Stimulated activated naive B cell treated with anti-CD40 and anti-IgM and Interleukin-4, amounts not matched to agents 10 μg/mL and 1 μg/mL and 100 μg/mL, for 72 hours (primary cell): ENCODE results near the gene PTPN14.

ENCODE experiments used
- ATAC-seq, 2 donors: fragments of 150-1000 bp; cut with Tn5 transposase; replicated peaks; 2 replicates each; pipeline ENCODE4 v1.10.0; 2021; ENCODE audit warnings: moderate library complexity in 1 of 2
- DNase-seq: peaks from one replicate; pipeline ENCODE4 v3.0.0; 2021
- H3K27ac Mint-ChIP-seq: one replicate; pipeline ENCODE4 v1.8.0; 2022; ENCODE audit warnings: mild to moderate bottlenecking, mixed read lengths
- H3K27me3 Mint-ChIP-seq, 2 donors: one replicate each; pipeline ENCODE4 v1.8.0; 2022; ENCODE audit warnings: mixed read lengths in 2 of 2
- H3K36me3 Mint-ChIP-seq, 2 donors: one replicate each; pipeline ENCODE4 v1.8.0; 2022; ENCODE audit warnings: mixed read lengths in 2 of 2, mild to moderate bottlenecking in 1 of 2
- H3K4me1 Mint-ChIP-seq, 2 donors: one replicate each; pipeline ENCODE4 v1.8.0; 2022; ENCODE audit warnings: mixed read lengths in 2 of 2, mild to moderate bottlenecking in 1 of 2
- H3K4me3 Mint-ChIP-seq, 2 donors: one replicate each; pipeline ENCODE4 v1.8.0; 2022; ENCODE audit warnings: mild to moderate bottlenecking in 2 of 2, mixed read lengths in 2 of 2, moderate library complexity in 1 of 2
- H3K9me3 Mint-ChIP-seq, 2 donors: one replicate each; pipeline ENCODE4 v1.8.0; 2022; ENCODE audit warnings: mixed read lengths in 2 of 2, mild to moderate bottlenecking in 1 of 2

PTPN14 gene

DNA sequence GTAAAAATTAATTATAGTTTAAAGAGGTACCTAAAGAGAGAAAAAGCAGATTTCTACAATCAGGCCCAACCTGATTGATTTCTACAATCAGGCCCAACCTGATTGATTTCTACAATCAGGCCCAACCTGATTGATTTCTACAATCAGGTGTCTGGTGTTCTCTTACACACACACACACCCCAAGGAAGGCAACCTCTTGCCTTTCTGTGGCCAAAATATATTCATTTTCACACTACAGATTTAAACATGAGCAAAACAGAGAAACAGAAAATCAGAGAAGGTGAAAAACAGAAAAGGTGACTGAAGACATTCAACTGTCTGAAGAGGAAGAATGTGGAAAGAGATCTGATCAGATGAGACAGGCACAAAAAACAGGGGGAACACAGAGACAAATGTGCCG lies 166.0 kb downstream of the PTPN14 start:
- Mint-ChIP-seq H3K27me3 (peaks cover 4 to 5% of the 10 kb centered on the region in 2 donors), H3K4me1 (no peaks in the 10 kb centered on the region), H3K27ac (no peak overlapping the region), H3K36me3 (no peaks in the 10 kb centered on the region), H3K4me3 (no peak overlapping the region), H3K9me3 (no peaks in the 10 kb centered on the region)
- DNase-seq (no peak), ATAC-seq (no peak)

GRCh38 chr1:214384373-214385079 lies 166.9 kb downstream of the PTPN14 start:
- Mint-ChIP-seq H3K4me3 (no peak overlapping the region), H3K9me3 (no peaks in the 10 kb centered on the region), H3K27me3 (peaks cover 4 to 5% of the 10 kb centered on the region in 2 donors), H3K36me3 (no peaks in the 10 kb centered on the region), H3K27ac (no peak overlapping the region), H3K4me1 (no peaks in the 10 kb centered on the region)
- no peak for DNase-seq
- ATAC-seq: no peak

- Mint-ChIP-seq H3K27me3 (peaks cover 4 to 5% of the 10 kb centered on the region in 2 donors), H3K9me3 (no peaks in the 10 kb centered on the region), H3K27ac (no peak overlapping the region), H3K4me3 (no peak overlapping the region), H3K4me1 (no peaks in the 10 kb centered on the region), H3K36me3 (no peaks in the 10 kb centered on the region)
- DNase-seq (no peak), ATAC-seq (no peak)
These were observed 167.7 kb downstream of the PTPN14 start for GRCh38 chr1:214383381-214384372.

DNA sequence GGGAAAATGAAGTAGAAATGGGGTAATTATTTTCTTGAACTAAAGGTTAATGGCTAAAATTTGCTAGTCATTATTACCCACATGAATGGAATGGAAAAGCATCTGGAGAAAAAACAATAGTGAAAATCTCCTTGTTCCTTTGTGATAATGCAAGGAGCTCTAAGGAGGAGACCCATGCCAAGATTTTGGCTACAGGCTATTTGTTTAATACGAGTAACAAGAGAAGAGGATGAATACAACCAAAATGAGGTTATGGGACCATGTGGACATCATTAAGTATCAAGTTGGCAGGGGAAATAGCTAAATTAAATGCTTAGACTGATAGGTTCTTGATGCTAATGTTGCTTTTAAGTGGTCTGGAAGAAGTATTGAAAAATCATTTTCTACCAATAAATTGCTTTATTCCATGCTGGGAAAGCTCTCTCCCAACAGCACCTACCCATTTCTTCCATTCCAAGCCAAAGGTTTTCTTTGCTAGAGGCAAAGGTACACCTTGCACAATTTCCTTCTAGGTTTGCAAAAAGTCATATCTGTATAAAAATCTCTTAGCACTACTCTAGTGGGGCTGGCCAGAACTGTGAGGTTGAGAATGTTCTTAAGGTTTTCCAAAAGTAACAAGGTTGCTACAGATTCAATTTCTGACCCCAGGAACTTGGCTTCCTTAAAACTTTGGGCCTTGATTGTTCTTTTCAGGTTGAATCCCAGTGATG lies 170.3 kb downstream of the PTPN14 start:
- no peaks in the 10 kb centered on the region for H3K9me3 Mint-ChIP-seq
- DNase-seq (no peak), ATAC-seq (no peak)
- H3K4me3 Mint-ChIP-seq: no peak overlapping the region
- no peaks in the 10 kb centered on the region for H3K4me1 Mint-ChIP-seq
- H3K27me3 Mint-ChIP-seq: peaks cover 0 to 5% of the 10 kb centered on the region in 2 donors
- H3K27ac Mint-ChIP-seq: no peak overlapping the region
- no peaks in the 10 kb centered on the region for H3K36me3 Mint-ChIP-seq

DNA sequence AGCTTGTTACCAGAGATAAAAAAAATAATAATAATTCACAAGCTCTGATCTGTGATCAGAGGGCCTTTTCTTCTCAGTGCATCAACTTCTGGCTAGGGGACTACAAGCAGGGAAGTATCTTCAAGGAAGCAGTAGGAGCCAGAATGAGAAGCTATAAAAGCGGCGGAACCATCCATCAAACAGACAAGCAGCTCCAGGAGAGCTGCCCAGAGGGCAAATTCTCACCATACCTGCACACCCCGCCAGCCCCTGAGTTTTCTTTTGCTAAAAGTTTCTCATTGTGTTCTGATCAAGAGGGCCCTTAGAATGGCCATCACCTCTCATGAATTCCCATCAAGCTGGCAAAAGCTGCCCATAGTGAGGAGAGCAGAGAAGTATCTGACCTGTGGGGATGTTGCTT lies 171.0 kb downstream of the PTPN14 start:
- H3K4me1 Mint-ChIP-seq: no peaks in the 10 kb centered on the region
- ATAC-seq (no peak), DNase-seq (no peak)
- H3K4me3 Mint-ChIP-seq: no peak overlapping the region
- H3K27me3 Mint-ChIP-seq: peaks cover 0 to 5% of the 10 kb centered on the region in 2 donors
- no peaks in the 10 kb centered on the region for H3K36me3 Mint-ChIP-seq
- no peak overlapping the region for H3K27ac Mint-ChIP-seq
- no peaks in the 10 kb centered on the region for H3K9me3 Mint-ChIP-seq

DNA sequence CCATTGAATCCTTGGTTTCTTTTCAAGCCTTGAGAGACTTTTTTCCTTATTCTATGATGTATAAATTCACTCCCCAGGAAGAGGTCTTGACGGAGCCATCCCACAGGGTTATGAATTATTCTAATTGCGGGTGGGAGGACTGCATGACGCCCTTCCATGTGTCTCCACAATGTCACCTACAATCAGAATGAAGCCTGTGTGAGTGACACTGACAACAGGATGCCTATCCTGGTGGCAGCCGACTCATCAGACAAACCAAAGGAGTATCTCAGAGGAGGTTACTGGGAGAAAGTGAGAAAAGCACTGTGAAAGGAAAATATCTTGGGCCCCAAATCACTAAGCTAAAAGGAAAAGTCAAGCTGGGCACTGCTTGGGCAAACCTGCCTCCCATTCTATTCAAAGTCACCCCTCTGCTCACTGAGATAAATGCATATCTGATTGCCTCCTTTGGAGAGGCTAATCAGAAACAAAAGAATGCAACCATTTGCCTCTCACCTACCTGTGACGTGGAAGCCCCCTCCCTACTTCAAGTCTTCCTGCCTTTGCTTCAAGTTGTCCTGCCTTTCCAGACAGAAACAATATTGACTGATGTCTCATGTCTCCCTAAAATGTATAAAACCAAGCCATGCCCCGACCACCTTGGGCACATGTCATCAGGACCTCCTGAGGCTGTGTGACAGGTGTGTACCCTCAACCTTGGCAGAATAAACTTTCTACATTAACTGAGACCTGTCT lies 172.0 kb downstream of the PTPN14 start:
- no peak for DNase-seq
- Mint-ChIP-seq H3K9me3 (no peaks in the 10 kb centered on the region), H3K27ac (no peak overlapping the region), H3K36me3 (no peaks in the 10 kb centered on the region), H3K27me3 (peaks cover 0 to 5% of the 10 kb centered on the region in 2 donors), H3K4me3 (no peak overlapping the region), H3K4me1 (no peaks in the 10 kb centered on the region)
- ATAC-seq: no peak

DNA sequence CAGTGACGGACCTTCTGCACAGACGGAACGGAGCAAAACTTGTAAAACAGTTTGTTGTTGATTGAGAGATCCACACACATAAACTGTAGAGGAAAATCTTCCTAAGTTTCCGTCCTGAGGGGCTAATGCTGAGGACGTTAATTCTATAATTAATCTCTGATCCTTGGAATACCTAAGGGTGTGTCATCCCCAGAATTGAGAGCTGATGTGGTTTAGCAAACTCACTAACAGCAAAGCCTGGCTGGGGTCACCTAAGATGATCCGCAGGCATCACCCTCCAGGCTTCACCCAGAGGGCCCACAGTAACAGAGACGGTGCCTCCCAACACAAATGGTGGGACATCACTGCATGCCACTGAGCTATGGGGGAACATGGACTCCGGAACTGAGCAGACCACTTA lies 172.9 kb downstream of the PTPN14 start:
- no peaks in the 10 kb centered on the region for H3K9me3 Mint-ChIP-seq
- peaks cover 0 to 5% of the 10 kb centered on the region in 2 donors for H3K27me3 Mint-ChIP-seq
- no peaks in the 10 kb centered on the region for H3K36me3 Mint-ChIP-seq
- ATAC-seq (no peak), DNase-seq (no peak)
- no peak overlapping the region for H3K4me3 Mint-ChIP-seq
- no peaks in the 10 kb centered on the region for H3K4me1 Mint-ChIP-seq
- H3K27ac Mint-ChIP-seq: no peak overlapping the region

DNA sequence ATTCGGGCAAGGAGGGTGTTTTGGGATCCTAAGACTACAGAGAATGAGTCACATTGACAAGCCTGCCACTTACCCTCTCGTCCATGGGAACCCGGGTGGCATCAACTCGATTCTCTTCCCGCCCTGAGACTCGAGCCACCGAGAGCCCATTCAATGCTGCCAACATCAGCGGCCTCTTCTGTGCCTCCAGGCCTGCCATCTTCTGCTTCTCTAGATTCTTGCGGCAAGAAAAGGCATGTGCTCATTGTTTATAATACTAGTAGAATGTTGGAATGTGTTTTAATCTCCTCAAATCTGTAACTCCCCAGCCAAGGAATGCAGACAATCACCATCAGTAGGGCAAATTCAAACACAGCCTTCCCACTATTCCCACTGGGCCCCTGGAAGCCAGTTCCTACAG lies 173.5 kb downstream of the PTPN14 start:
- Mint-ChIP-seq H3K27me3 (peaks cover 0 to 5% of the 10 kb centered on the region in 2 donors), H3K27ac (no peak overlapping the region), H3K4me3 (no peak overlapping the region), H3K36me3 (no peaks in the 10 kb centered on the region), H3K9me3 (no peaks in the 10 kb centered on the region), H3K4me1 (no peaks in the 10 kb centered on the region)
- no peak for ATAC-seq
- DNase-seq: no peak

- no peak overlapping the region for H3K27ac Mint-ChIP-seq
- H3K4me3 Mint-ChIP-seq: no peak overlapping the region
- H3K4me1 Mint-ChIP-seq: no peaks in the 10 kb centered on the region
- peaks cover 0 to 5% of the 10 kb centered on the region in 2 donors for H3K27me3 Mint-ChIP-seq
- ATAC-seq (no peak), DNase-seq (no peak)
- H3K9me3 Mint-ChIP-seq: no peaks in the 10 kb centered on the region
- no peaks in the 10 kb centered on the region for H3K36me3 Mint-ChIP-seq
These were observed 173.9 kb downstream of the PTPN14 start for GRCh38 chr1:214377485-214377884.

- Mint-ChIP-seq H3K4me1 (no peaks in the 10 kb centered on the region), H3K9me3 (peaks cover 3 to 5% of the 10 kb centered on the region in 2 donors), H3K27ac (no peak overlapping the region), H3K27me3 (peaks cover 0 to 4% of the 10 kb centered on the region in 2 donors), H3K36me3 (no peaks in the 10 kb centered on the region), H3K4me3 (no peak overlapping the region)
- no peak for DNase-seq
- no peak for ATAC-seq
These were observed 179.3 kb downstream of the PTPN14 start for GRCh38 chr1:214372092-214372491.

GRCh38 chr1:214370615-214371014 lies 180.8 kb downstream of the PTPN14 start:
- Mint-ChIP-seq H3K36me3 (no peaks in the 10 kb centered on the region), H3K4me3 (no peak overlapping the region), H3K9me3 (peaks cover 3 to 5% of the 10 kb centered on the region in 2 donors), H3K27me3 (peaks cover 0 to 4% of the 10 kb centered on the region in 2 donors), H3K27ac (no peak overlapping the region), H3K4me1 (no peaks in the 10 kb centered on the region)
- DNase-seq (no peak), ATAC-seq (no peak)

- H3K4me3 Mint-ChIP-seq: no peak overlapping the region
- DNase-seq (no peak), ATAC-seq (no peak)
- H3K27me3 Mint-ChIP-seq: peaks cover 0 to 6% of the 10 kb centered on the region in 2 donors
- no peak overlapping the region for H3K27ac Mint-ChIP-seq
- peaks cover 3 to 5% of the 10 kb centered on the region in 2 donors for H3K9me3 Mint-ChIP-seq
- H3K36me3 Mint-ChIP-seq: no peaks in the 10 kb centered on the region
- H3K4me1 Mint-ChIP-seq: no peaks in the 10 kb centered on the region
These were observed 182.0 kb downstream of the PTPN14 start for GRCh38 chr1:214369364-214369763.

- peaks cover under 1 to 15% of the 10 kb centered on the region in 2 donors for H3K27me3 Mint-ChIP-seq
- H3K4me3 Mint-ChIP-seq: no peak overlapping the region
- no peak for ATAC-seq
- no peak for DNase-seq
- no peak overlapping the region for H3K27ac Mint-ChIP-seq
- peaks cover 3 to 5% of the 10 kb centered on the region in 2 donors for H3K9me3 Mint-ChIP-seq
- H3K36me3 Mint-ChIP-seq: no peaks in the 10 kb centered on the region
- H3K4me1 Mint-ChIP-seq: no peaks in the 10 kb centered on the region
These were observed 183.6 kb downstream of the PTPN14 start for GRCh38 chr1:214367841-214368240.
